Renal pelvis (tissue), 12 donors: ENCODE measurements around the gene HRH4. TPM values are rescaled to one million over a fixed set of nuclear protein-coding genes. Genes with fewer than 3 reads are reported as not detected.
A peak's percentile ranks its signal among the peaks of the same experiment; 100 is the strongest.

Experiments
- DNase-seq: peaks from one replicate; pipeline ENCODE4 v3.0.0-alpha.2; 2013
- long read RNA-seq, 16 experiments: transcript quantifications; one replicate each; lab custom pipeline, GENCODE V29; 2026
- polyA plus RNA-seq, 3 donors: library from polyadenylated mRNA; unstranded; fragments of 120-200 nt; gene quantifications; one replicate each; pipeline ENCODE4 v1.2.1, GENCODE V29; 2013; ENCODE audit not compliant: insufficient read length in 3 of 3

The HRH4 gene, protein sequence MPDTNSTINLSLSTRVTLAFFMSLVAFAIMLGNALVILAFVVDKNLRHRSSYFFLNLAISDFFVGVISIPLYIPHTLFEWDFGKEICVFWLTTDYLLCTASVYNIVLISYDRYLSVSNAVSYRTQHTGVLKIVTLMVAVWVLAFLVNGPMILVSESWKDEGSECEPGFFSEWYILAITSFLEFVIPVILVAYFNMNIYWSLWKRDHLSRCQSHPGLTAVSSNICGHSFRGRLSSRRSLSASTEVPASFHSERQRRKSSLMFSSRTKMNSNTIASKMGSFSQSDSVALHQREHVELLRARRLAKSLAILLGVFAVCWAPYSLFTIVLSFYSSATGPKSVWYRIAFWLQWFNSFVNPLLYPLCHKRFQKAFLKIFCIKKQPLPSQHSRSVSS
- under 1 TPM; 0.07 to 0.14 (median 0.13) TPM for polyA plus RNA-seq
- long read RNA-seq, donor 1 = 0 reads
- long read RNA-seq, donor 2 = 0 reads
- long read RNA-seq, donor 3 = 0 reads
- long read RNA-seq, donor 4 = 0 reads
- long read RNA-seq, donor 5 = 0 reads
- long read RNA-seq, donor 6 = 0 reads
- long read RNA-seq, donor 7 = 0 reads
- long read RNA-seq, donor 8 = 0 reads
- long read RNA-seq, donor 9 = 0 reads
- long read RNA-seq, donor 10 = 0 reads
- long read RNA-seq, donor 11 = 0 reads
- long read RNA-seq, donor 12 = 0 reads
- long read RNA-seq, donor 13 = 0 reads
- long read RNA-seq, donor 14 = 0 reads
- long read RNA-seq, donor 15 = 0 reads
- long read RNA-seq, donor 16 = 0 reads

DNA sequence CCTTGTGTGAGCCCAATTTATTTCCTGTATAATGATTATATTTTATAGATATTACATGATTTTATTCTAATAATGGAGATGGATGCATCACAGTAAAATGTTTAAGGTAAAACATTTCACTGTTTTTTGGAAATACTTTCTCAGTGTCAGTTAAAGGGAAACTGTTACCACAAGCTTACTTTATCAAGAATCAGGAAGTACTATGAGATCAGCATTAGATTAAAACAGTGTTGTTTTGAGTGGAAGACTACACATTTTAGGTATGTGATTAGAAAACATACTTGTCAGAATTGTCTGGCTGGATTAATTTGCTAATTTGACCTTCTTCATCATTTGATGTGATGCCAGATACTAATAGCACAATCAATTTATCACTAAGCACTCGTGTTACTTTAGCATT, at the start of gene HRH4:
TSS of gene HRH4 (plus strand) at position 250 of the 400 bp plus-strand sequence. CDS start at position 342, 92 bp downstream.
- DNase-seq = no peak

GRCh38 chr18:24413148-24413547, 47.3 kb upstream of the HRH4 start:
- DNase-seq = no peak

- DNase-seq = no peak
Observed at GRCh38 chr18:24414349-24415003, 46.0 kb upstream of the HRH4 start.

- no peak for DNase-seq
Observed at GRCh38 chr18:24417480-24417879, 43.0 kb upstream of the HRH4 start.

DNA sequence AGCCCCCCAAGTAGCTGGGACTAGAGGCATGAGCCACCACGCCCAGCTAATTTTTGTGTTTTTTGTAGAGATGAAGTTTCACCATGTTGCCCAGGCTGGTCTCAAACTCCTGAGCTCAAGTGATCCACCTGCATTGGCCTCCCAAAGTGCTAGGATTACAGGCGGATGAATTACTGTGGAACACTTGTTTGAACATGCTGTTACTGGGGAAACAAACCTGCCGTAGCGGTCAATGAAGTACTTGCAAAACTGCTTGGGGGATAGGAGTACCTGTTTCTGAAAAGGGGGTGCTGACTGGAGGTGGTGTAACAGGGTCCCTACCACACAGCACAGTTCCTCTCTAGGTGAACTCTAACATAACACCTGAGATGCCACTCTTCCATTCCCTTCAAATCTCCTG, 39.9 kb upstream of the HRH4 start:
- no peak for DNase-seq

DNA sequence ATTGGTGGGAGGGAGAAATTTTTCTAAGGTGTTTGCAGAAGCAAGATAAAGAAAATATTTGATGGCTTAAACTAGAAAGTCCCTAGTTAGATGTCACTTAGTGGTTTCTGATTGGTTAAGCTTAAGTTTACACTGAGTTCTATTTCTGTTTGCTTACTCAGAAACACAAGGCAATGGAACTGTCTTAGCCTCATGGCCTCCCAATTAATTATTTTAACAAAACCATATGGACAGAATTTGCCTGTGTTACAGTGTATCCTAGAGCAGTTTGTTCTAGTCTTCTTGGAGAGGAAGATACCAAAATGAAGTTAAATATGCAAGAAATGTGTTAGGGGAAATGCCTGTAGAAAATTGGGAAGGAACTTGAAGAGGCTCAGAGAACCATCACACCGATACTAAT, 38.6 kb upstream of the HRH4 start:
- no peak for DNase-seq

DNA sequence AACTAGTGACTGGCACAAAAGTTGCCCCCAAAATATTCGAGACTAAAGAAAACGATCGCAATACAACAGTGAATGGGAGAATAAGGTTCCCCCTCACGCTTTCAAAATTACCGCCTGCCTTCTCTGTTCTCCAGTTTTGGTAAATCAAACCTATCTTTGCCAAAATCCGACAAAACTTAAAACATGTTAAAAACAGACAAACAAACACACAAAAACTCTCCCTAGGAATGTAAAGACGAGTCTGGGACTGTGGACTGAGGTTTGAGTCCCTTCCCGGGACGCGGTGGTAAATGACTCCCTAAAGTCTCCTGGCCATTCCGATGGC, 34.4 kb upstream of the HRH4 start:
- no peak for DNase-seq

DNA sequence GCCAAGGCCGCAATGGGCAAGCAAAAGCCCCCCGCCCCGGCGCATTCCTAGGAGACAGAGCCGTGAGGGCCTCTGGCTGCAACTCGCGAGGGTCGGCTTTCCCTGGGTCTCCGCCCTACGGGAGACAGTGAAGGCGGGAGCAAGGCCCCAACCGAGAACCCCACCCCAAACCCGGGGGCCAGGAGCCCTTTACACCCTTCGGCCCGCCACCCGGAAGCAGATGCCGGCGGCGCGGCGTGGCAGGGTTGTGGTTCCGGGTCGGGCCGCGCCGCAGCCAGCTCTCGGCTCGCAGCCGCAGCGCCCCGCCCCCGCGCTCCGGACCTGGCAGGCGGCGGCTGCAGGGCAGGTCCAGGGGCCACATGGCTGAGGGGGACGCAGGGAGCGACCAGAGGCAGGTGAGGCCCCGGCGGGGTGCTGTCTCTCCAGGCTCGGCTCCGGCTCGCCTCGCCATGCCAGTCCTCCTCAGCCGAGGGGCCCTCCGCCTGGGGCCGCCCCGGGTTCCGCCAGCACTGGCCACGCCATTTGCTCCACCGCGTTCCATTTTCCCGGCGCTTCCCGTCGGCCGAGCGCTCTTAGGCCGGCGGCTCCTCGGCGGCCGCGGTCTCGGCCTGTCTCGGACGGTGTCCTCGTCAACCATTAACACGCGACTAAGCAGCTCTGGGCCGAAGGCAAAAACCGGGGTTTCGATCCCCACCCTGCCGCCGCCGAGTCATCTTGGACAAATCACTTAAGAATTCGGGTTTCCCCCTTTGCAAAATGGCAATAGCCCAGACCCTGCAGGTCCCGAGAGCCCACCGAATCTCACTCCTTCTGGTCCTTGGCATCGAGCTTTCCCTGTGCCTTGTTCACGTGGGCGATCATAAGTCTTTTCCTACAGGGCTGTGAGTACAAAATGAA, 33.8 kb upstream of the HRH4 start, which contains the start of gene IMPACT:
TSS of gene IMPACT (plus strand) at position 273 of the 897 bp plus-strand sequence. CDS start at position 360, 87 bp downstream.
- peak; percentile 85 for DNase-seq

DNA sequence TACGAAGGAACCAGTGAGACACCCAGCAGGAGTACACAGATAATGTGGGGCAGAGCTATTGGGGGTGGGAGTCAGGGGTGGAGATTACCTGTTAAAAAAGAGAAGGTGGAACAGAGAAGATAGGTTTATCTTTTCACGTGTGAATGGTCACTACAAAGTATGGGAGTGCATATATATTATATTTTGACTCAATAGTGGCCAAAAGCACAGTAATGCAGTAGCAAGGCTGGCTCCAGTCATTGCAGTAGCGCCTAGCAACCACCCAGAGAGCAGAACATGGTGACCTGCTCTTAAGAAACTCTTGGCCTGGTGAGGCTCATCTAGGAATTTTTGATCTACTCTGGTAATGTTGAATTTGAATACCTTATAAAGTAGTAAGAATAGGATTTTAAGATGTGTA, 33.0 kb upstream of the HRH4 start:
- DNase-seq = no peak

- no peak for DNase-seq
Observed at GRCh38 chr18:24428709-24429108, 31.7 kb upstream of the HRH4 start.

DNA sequence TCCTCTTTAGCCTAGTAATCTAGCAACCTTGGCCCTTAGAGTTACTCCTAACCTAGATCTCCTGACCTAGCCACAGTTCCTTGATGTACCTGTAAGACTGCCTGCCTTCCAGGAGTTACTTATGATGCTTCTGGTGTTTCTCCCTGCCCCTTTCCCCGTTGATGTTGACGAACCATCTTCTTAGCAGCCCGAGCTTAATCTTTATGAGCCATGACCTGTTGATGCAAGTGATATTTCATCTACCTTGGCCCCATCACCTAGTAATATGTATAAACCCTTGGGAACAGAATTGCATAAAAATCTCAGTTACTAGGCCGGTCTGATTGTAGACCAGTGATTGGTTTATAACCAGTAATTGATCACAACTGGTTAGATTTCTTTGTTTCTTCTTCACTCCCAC, 31.2 kb upstream of the HRH4 start:
- no peak for DNase-seq

- DNase-seq = no peak
Observed at GRCh38 chr18:24432618-24433017, 27.8 kb upstream of the HRH4 start.

DNA sequence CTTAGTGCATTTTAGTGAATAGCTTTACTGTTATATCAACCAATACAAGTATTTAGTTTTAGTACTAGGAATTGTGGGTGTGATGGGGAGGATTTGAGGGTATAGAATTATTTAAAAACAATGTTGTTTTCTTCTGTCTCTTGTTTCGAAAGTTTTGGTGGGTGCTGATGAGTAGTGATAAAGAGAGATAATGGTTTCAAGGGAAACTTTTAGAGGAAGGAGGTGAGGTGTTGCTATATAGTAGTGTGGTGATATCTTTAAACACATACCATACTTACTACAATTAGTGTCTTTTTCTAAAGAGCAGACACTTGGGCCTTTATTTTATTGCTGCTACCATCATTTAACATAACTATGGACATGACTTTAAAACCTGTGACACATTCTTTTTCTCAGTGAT, 23.5 kb upstream of the HRH4 start:
- DNase-seq = no peak

GRCh38 chr18:24443870-24444269, 16.6 kb upstream of the HRH4 start:
- DNase-seq = no peak

DNA sequence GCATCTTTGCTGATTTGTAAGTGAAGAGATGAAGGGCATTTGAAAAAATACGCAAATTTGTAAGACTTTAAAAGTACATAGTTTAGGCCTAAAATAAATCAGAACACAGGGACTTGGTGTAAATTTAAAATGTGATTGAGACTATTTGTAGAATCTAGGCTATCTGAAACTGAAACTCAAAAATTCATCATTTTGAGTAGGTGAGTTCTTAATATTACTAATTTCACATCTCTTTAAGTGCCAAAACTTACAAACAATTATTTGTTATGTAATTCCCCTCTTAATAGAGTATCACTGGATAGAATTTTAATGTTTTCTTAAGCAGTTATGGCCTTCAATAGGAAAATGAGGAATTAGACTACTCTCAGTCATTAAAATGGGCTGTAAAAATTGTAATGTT, 14.0 kb upstream of the HRH4 start:
- DNase-seq = no peak

- DNase-seq = no peak
Observed at GRCh38 chr18:24446953-24447538, 13.4 kb upstream of the HRH4 start.

- no peak for DNase-seq
Observed at GRCh38 chr18:24447961-24448360, 12.5 kb upstream of the HRH4 start.

DNA sequence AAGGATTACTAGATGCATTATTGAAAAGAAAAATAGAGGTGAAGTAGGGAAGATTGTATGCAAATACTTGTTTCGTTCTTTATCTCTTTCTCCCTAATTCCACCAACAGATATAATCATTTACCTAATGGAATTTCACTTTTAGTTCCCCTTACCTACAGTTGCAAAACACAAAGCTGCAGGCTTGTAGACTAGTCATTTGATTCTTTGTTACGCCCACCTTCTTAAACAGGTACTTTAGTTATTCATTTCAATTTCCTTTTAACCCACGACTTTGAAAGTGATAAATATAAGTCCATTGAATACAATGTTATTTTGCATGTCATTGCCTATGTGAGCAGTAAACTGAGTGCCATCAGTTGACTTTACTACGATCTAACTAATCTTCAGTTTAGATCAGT, 3.9 kb upstream of the HRH4 start:
- DNase-seq = no peak

- no peak for DNase-seq
Observed at GRCh38 chr18:24459772-24460171, 665 bp upstream of the HRH4 start.

- no peak for DNase-seq
Observed at GRCh38 chr18:24461996-24462395, 1.6 kb downstream of the HRH4 start.
